Measurements from ENCODE around the gene EEF1A2. TPM values are rescaled to one million over a fixed set of nuclear protein-coding genes. Genes with fewer than 3 reads are reported as not detected.

EEF1A2 gene
- total RNA-seq, 1 donor from 2014 or later: 37.6 TPM

- no peak for TF ChIP-seq EZH2 (IDR thresholded peaks at IDR 0.05; ENCODE audit: insufficient read depth, low read length)
- TF ChIP-seq CTCF (IDR thresholded peaks at IDR 0.05; ENCODE audit: insufficient read depth, low read depth, low read length): no peak
- Histone ChIP-seq H3K27ac (ENCODE audit: low read depth, low read length) (no peak overlapping the region), H2AFZ (ENCODE audit: low read depth, low read length) (no peak overlapping the region), H3K79me2 (ENCODE audit: insufficient read depth, low read length) (no peaks in the 10 kb centered on the region), H3K9me3 (ENCODE audit: insufficient read depth, low read depth, low read length) (no peaks in the 10 kb centered on the region), H4K20me1 (ENCODE audit: insufficient read depth, low read length) (no peaks in the 10 kb centered on the region), H3K4me2 (ENCODE audit: low read length) (no peak overlapping the region), H3K27me3 (ENCODE audit: insufficient read depth, low read length) (no peaks in the 10 kb centered on the region), H3K4me1 (ENCODE audit: insufficient read depth, low read length) (no peaks in the 10 kb centered on the region), H3K4me3 (ENCODE audit: insufficient read depth, low read depth, low read length) (no peak overlapping the region), H3K36me3 (ENCODE audit: insufficient read depth, low read length) (no peaks in the 10 kb centered on the region), H3K9ac (ENCODE audit: low read length) (no peak overlapping the region)
- Mint-ChIP-seq H3K27ac (ENCODE audit: unreplicated experiment) (no peak overlapping the region), H3K9me3 (ENCODE audit: unreplicated experiment) (no peaks in the 10 kb centered on the region), H3K4me1 (ENCODE audit: low read depth, unreplicated experiment) (no peaks in the 10 kb centered on the region), H3K36me3 (ENCODE audit: low read depth, unreplicated experiment) (no peaks in the 10 kb centered on the region), H3K4me3 (ENCODE audit: unreplicated experiment) (no peak overlapping the region), H3K27me3 (ENCODE audit: low read depth, unreplicated experiment) (peaks cover 12% of the 10 kb centered on the region)
- no peak for DNase-seq (ENCODE audit: low read depth)
- no peak for FAIRE-seq
These were observed 59.0 kb downstream of the EEF1A2 start for GRCh38 chr20:63439866-63440265.

- Histone ChIP-seq H3K79me2 (ENCODE audit: insufficient read depth, low read length) (no peaks in the 10 kb centered on the region), H3K27me3 (ENCODE audit: insufficient read depth, low read length) (no peaks in the 10 kb centered on the region), H4K20me1 (ENCODE audit: insufficient read depth, low read length) (no peaks in the 10 kb centered on the region), H2AFZ (ENCODE audit: low read depth, low read length) (no peak overlapping the region), H3K4me3 (ENCODE audit: insufficient read depth, low read depth, low read length) (no peak overlapping the region), H3K9me3 (ENCODE audit: insufficient read depth, low read depth, low read length) (no peaks in the 10 kb centered on the region), H3K27ac (ENCODE audit: low read depth, low read length) (no peak overlapping the region), H3K4me1 (ENCODE audit: insufficient read depth, low read length) (no peaks in the 10 kb centered on the region), H3K36me3 (ENCODE audit: insufficient read depth, low read length) (no peaks in the 10 kb centered on the region), H3K9ac (ENCODE audit: low read length) (no peak overlapping the region), H3K4me2 (ENCODE audit: low read length) (no peak overlapping the region)
- no peaks in the 10 kb centered on the region for H3K9me3 Mint-ChIP-seq (ENCODE audit: unreplicated experiment)
- no peak overlapping the region for H3K4me3 Mint-ChIP-seq (ENCODE audit: unreplicated experiment)
- no peaks in the 10 kb centered on the region for H3K36me3 Mint-ChIP-seq (ENCODE audit: low read depth, unreplicated experiment)
- DNase-seq (ENCODE audit: low read depth): no peak
- peaks cover 13% of the 10 kb centered on the region for H3K27me3 Mint-ChIP-seq (ENCODE audit: low read depth, unreplicated experiment)
- H3K4me1 Mint-ChIP-seq (ENCODE audit: low read depth, unreplicated experiment): no peaks in the 10 kb centered on the region
- no peak for TF ChIP-seq CTCF (IDR thresholded peaks at IDR 0.05; ENCODE audit: insufficient read depth, low read depth, low read length)
- no peak for TF ChIP-seq EZH2 (IDR thresholded peaks at IDR 0.05; ENCODE audit: insufficient read depth, low read length)
- H3K27ac Mint-ChIP-seq (ENCODE audit: unreplicated experiment): no peak overlapping the region
- FAIRE-seq: no peak
These were observed 60.8 kb downstream of the EEF1A2 start for GRCh38 chr20:63438121-63438520.

Other genes with a start within 250 kb of the EEF1A2 start
- 146 and 162 TPM in 2 replicates for gene NKAIN4, start 244.6 kb downstream of the EEF1A2 start, total RNA-seq
- 220 and 225 TPM in 2 replicates for gene ARFGAP1, start 226.3 kb downstream of the EEF1A2 start, total RNA-seq
- gene COL20A1, start 205.9 kb downstream of the EEF1A2 start, total RNA-seq: 3.1 and 5.0 TPM in 2 replicates
- 0.82 and 1.8 TPM in 2 replicates for gene CHRNA4, start 137.7 kb downstream of the EEF1A2 start, total RNA-seq
- gene KCNQ2, start 26.4 kb downstream of the EEF1A2 start, total RNA-seq: 11.5 and 11.9 TPM in 2 replicates
- 251 and 268 TPM in 2 replicates for gene PPDPF, start 21.7 kb upstream of the EEF1A2 start, total RNA-seq
- gene PTK6, start 38.3 kb upstream of the EEF1A2 start, total RNA-seq: 0.18 TPM in 1 of 2 replicates, not detected in the other
- 0.14 TPM in 1 of 2 replicates, not detected in the other for gene SRMS, start 48.7 kb upstream of the EEF1A2 start, total RNA-seq
- 0.19 and 0.20 TPM in 2 replicates for gene FNDC11, start 55.1 kb upstream of the EEF1A2 start, total RNA-seq
- gene HELZ2, start 75.2 kb upstream of the EEF1A2 start, total RNA-seq: 188 and 200 TPM in 2 replicates
- 10.7 and 11.7 TPM in 2 replicates for gene GMEB2, start 128.0 kb upstream of the EEF1A2 start, total RNA-seq
- 29.2 and 30.7 TPM in 2 replicates for gene STMN3, start 154.3 kb upstream of the EEF1A2 start, total RNA-seq
- 15.5 and 15.6 TPM in 2 replicates for gene RTEL1, start 159.2 kb upstream of the EEF1A2 start, total RNA-seq
- gene TNFRSF6B, start 197.6 kb upstream of the EEF1A2 start, total RNA-seq: 2.0 and 2.8 TPM in 2 replicates
- 30.0 and 32.5 TPM in 2 replicates for gene ARFRP1, start 208.9 kb upstream of the EEF1A2 start, total RNA-seq
- gene ZGPAT, start 209.0 kb upstream of the EEF1A2 start, total RNA-seq: 24.8 and 25.5 TPM in 2 replicates
- 7.6 TPM in 2 replicates for gene LIME1, start 237.6 kb upstream of the EEF1A2 start, total RNA-seq
- gene SLC2A4RG, start 240.7 kb upstream of the EEF1A2 start, total RNA-seq: 65.6 and 68.3 TPM in 2 replicates

Measured in astrocyte (in vitro differentiated cells and primary cell).